Transverse colon (tissue), 4 donors: ENCODE data around the gene IYD.

Source experiments
- EP300 ChIP-seq: sonication (generic); formaldehyde crosslinking; IDR thresholded peaks from one replicate; pipeline ENCODE4 v1.6.1; 2017; ENCODE audit warnings: antibody characterized with exemption, low read depth
- POLR2AphosphoS5 ChIP-seq, 3 donors: sonication (generic); formaldehyde crosslinking; IDR thresholded peaks; one replicate each; pipeline ENCODE4 v1.6.1; 2016; ENCODE audit warnings: antibody characterized with exemption in 3 of 3
- TF ChIP-seq, protein P1 (sequence below), 5 experiments: fragments of 200-600 bp in 3 of 5; fragments of 450-650 bp in 2 of 5; sonication (generic) in 3 of 5; IDR thresholded peaks; 1 replicate in 2 of 5; 2 replicates in 3 of 5; pipeline ENCODE4 v1.5.1; 2016 to 2017; ENCODE audit warnings: antibody characterized with exemption in 5 of 5, inconsistent platforms in 3 of 5, mild to moderate bottlenecking in 2 of 5, moderate library complexity in 1 of 5

DNA sequence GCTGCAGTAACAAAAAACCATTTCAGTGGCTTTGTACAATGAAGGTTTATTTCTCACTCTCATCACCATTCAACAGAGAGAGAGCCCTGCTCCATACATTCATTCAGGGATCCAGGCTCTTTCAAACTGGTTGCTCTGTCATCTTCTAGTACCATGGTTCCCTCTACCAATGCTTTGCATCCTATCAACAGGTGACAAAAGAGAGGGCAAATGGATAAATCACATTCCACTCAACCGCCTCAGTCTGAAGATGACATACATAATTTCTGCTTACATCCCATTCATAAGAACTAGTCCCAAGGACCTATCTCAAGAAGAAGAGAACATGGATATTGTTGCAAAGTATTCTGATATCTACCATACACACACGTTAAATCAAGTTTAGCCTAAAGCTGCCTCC, 51.6 kb downstream of the IYD start:
- TF ChIP-seq, protein P1, sequence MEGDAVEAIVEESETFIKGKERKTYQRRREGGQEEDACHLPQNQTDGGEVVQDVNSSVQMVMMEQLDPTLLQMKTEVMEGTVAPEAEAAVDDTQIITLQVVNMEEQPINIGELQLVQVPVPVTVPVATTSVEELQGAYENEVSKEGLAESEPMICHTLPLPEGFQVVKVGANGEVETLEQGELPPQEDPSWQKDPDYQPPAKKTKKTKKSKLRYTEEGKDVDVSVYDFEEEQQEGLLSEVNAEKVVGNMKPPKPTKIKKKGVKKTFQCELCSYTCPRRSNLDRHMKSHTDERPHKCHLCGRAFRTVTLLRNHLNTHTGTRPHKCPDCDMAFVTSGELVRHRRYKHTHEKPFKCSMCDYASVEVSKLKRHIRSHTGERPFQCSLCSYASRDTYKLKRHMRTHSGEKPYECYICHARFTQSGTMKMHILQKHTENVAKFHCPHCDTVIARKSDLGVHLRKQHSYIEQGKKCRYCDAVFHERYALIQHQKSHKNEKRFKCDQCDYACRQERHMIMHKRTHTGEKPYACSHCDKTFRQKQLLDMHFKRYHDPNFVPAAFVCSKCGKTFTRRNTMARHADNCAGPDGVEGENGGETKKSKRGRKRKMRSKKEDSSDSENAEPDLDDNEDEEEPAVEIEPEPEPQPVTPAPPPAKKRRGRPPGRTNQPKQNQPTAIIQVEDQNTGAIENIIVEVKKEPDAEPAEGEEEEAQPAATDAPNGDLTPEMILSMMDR (IDR thresholded peaks at IDR 0.05): no peak
- no peak for TF ChIP-seq EP300
- no peak for TF ChIP-seq POLR2AphosphoS5 (IDR thresholded peaks at IDR 0.05)
